Kidney epithelial cell (primary cell): ENCODE measurements around the gene SLC22A16. TPM values are rescaled to one million over a fixed set of nuclear protein-coding genes. Genes with fewer than 3 reads are reported as not detected.

Experiments
- DNase-seq: peaks from one replicate; pipeline ENCODE4 v3.0.0-alpha.2; 2010; ENCODE audit warnings: low read depth
- H3K27me3 ChIP-seq: 2 replicates; pipeline ENCODE4 v1.6.0; 2011; ENCODE audit warnings: low read length; ENCODE audit not compliant: control insufficient read depth, insufficient read depth
- H3K36me3 ChIP-seq: 2 replicates; pipeline ENCODE4 v1.5.1; 2011; ENCODE audit warnings: low read length; ENCODE audit not compliant: control insufficient read depth, insufficient read depth
- H3K4me3 ChIP-seq: 2 replicates; pipeline ENCODE4 v1.5.1; 2011; ENCODE audit warnings: low read depth, mild to moderate bottlenecking, control low read depth, low read length
- CTCF ChIP-seq: IDR thresholded peaks from 2 replicates; pipeline ENCODE4 v1.5.1; 2011; ENCODE audit warnings: mild to moderate bottlenecking, moderate library complexity, low read length, control low read depth, inconsistent platforms; ENCODE audit not compliant: insufficient read depth, poor library complexity, severe bottlenecking
- total RNA-seq: library from RNA; depleted of rRNA; stranded (reverse); fragments of >200 nt; gene quantifications from 2 replicates; pipeline ENCODE4 v1.2.3, GENCODE V29; 2015

Gene SLC22A16
- total RNA-seq, 1 donor from 2014 or later = 0.71 TPM

- TF ChIP-seq CTCF = no peak
- Histone ChIP-seq H3K36me3 (no peaks in the 10 kb centered on the region), H3K4me3 (no peak overlapping the region), H3K27me3 (no peaks in the 10 kb centered on the region)
- no peak for DNase-seq
Measured at GRCh38 chr6:110378552-110378951, 97.9 kb downstream of the SLC22A16 start.

Other genes with a start within 250 kb of the SLC22A16 start
- gene METTL24, start 118.3 kb downstream of the SLC22A16 start, total RNA-seq = 1.2 and 2.3 TPM in 2 replicates
- 0.07 and 0.29 TPM in 2 replicates for gene DDO, start 61.0 kb downstream of the SLC22A16 start, total RNA-seq